CD14-positive monocyte (primary cell): ENCODE measurements around the gene ORC3. TPM values are rescaled to one million over a fixed set of nuclear protein-coding genes. Genes with fewer than 3 reads are reported as not detected.

Experiments
- DNase-seq, 3 donors: peaks; one replicate each; pipeline ENCODE4 v3.0.0-alpha.2; 2011 to 2022
- H2AFZ ChIP-seq: 2 replicates; pipeline ENCODE4 v1.6.0; 2012; ENCODE audit warnings: mild to moderate bottlenecking, low read depth, low read length, inconsistent platforms; ENCODE audit not compliant: insufficient read depth, poor library complexity, severe bottlenecking
- H3K27ac ChIP-seq, 2 donors: 1 replicate in 1 of 2; 2 replicates in 1 of 2; pipeline ENCODE4 v1.5.1; 2012 to 2013; ENCODE audit warnings: low read length in 2 of 2, control low read depth in 1 of 2, inconsistent platforms in 1 of 2, low read depth in 1 of 2, mild to moderate bottlenecking in 1 of 2
- H3K27me3 ChIP-seq, 2 donors: one replicate each; pipeline versions ENCODE4 v1.6.0 to v1.6.1; 2011 to 2013; ENCODE audit warnings: low read length in 2 of 2; ENCODE audit not compliant: control insufficient read depth in 2 of 2, insufficient read depth in 2 of 2
- H3K36me3 ChIP-seq, 2 donors: replicated peaks in 1 of 2; 1 replicate in 1 of 2; 2 replicates in 1 of 2; pipeline versions ENCODE4 v1.5.1 to v1.6.1; 2012 to 2013; ENCODE audit warnings: low read length in 2 of 2, control low read depth in 1 of 2, inconsistent platforms in 1 of 2, mild to moderate bottlenecking in 1 of 2; ENCODE audit not compliant: insufficient read depth in 2 of 2, control insufficient read depth in 1 of 2
- H3K4me1 ChIP-seq, 2 donors: 1 replicate in 1 of 2; 2 replicates in 1 of 2; pipeline versions ENCODE4 v1.5.1 to v1.6.1; 2012 to 2013; ENCODE audit warnings: low read length in 2 of 2, control low read depth in 1 of 2, inconsistent platforms in 1 of 2, mild to moderate bottlenecking in 1 of 2, moderate library complexity in 1 of 2; ENCODE audit not compliant: insufficient read depth in 2 of 2, control insufficient read depth in 1 of 2
- H3K4me2 ChIP-seq: replicated peaks from 2 replicates; pipeline ENCODE3; 2012; ENCODE audit warnings: low read length, moderate library complexity, mild to moderate bottlenecking; ENCODE audit not compliant: poor library complexity, severe bottlenecking; ENCODE audit errors: extremely low read depth
- H3K4me3 ChIP-seq, 3 experiments: fragments of 200-600 bp in 1 of 3; sonication (generic) in 1 of 3; replicated peaks in 1 of 3; 1 replicate in 2 of 3; 2 replicates in 1 of 3; pipeline ENCODE4 v1.5.1; 2011 to 2013; ENCODE audit warnings: low read length in 3 of 3, mild to moderate bottlenecking in 3 of 3, control low read depth in 2 of 3, low read depth in 2 of 3, inconsistent platforms in 1 of 3, moderate library complexity in 1 of 3
- H3K79me2 ChIP-seq: 2 replicates; pipeline ENCODE4 v1.6.0; 2012; ENCODE audit warnings: mild to moderate bottlenecking, control low read depth, inconsistent platforms, low read length, moderate library complexity; ENCODE audit not compliant: insufficient read depth
- H3K9ac ChIP-seq: 2 replicates; pipeline ENCODE4 v1.6.0; 2017; ENCODE audit warnings: low read length, mild to moderate bottlenecking; ENCODE audit not compliant: insufficient read depth, poor library complexity, severe bottlenecking
- H3K9me3 ChIP-seq, 2 donors: replicated peaks in 1 of 2; 1 replicate in 1 of 2; 2 replicates in 1 of 2; pipeline versions ENCODE4 v1.5.1 to v1.6.1; 2012 to 2013; ENCODE audit warnings: low read length in 2 of 2, control low read depth in 1 of 2; ENCODE audit not compliant: control insufficient read depth in 1 of 2, insufficient read depth in 1 of 2
- H4K20me1 ChIP-seq: 2 replicates; pipeline ENCODE4 v1.6.0; 2012; ENCODE audit warnings: mild to moderate bottlenecking, low read length, control low read depth, moderate library complexity; ENCODE audit not compliant: insufficient read depth
- H3K27ac Mint-ChIP-seq, 7 donors: one replicate each; pipeline ENCODE4 v1.8.0; 2020; ENCODE audit warnings: mild to moderate bottlenecking in 7 of 7, mixed read lengths in 7 of 7, moderate library complexity in 6 of 7, inconsistent platforms in 2 of 7
- H3K27me3 Mint-ChIP-seq, 3 donors: one replicate each; pipeline ENCODE4 v1.8.0; 2021 to 2022; ENCODE audit warnings: low read depth in 3 of 3, mild to moderate bottlenecking in 3 of 3, mixed read lengths in 3 of 3, moderate library complexity in 3 of 3, inconsistent platforms in 1 of 3
- H3K36me3 Mint-ChIP-seq, 2 donors: one replicate each; pipeline ENCODE4 v1.8.0; 2020; ENCODE audit warnings: mixed read lengths in 2 of 2, inconsistent platforms in 1 of 2, mild to moderate bottlenecking in 1 of 2
- H3K4me1 Mint-ChIP-seq: one replicate; pipeline ENCODE4 v1.8.0; 2020; ENCODE audit warnings: mild to moderate bottlenecking, mixed read lengths
- H3K4me3 Mint-ChIP-seq, 2 donors: one replicate each; pipeline ENCODE4 v1.8.0; 2020; ENCODE audit warnings: mild to moderate bottlenecking in 2 of 2, mixed read lengths in 2 of 2, moderate library complexity in 1 of 2
- H3K9me3 Mint-ChIP-seq, 7 donors: one replicate each; pipeline ENCODE4 v1.8.0; 2020 to 2022; ENCODE audit warnings: mixed read lengths in 7 of 7, mild to moderate bottlenecking in 6 of 7, moderate library complexity in 6 of 7, inconsistent platforms in 2 of 7
- CTCF ChIP-seq: fragments of 200-600 bp; IDR thresholded peaks from one replicate; pipeline ENCODE4 v1.8.0; 2022; ENCODE audit warnings: antibody characterized with exemption, mild to moderate bottlenecking
- WGBS: methylation state at CpG from one replicate; pipeline ENCODE4 v1.1.5; 2013; ENCODE audit warnings: missing lambda C conversion rate; ENCODE audit not compliant: insufficient coverage; 5-methylcytosine and 5-hydroxymethylcytosine counted together
- intact Hi-C, 2 donors: fragments of 100-400 bp; cut with micrococcal nuclease; formaldehyde crosslinking; loops; one replicate each; pipeline versions ENCODE4 v1.15.0 to v1.15.1; 2023
- polyA plus RNA-seq, 3 donors: library from polyadenylated mRNA; depleted of rRNA in 1 of 3; unstranded in 2 of 3; stranded (reverse) in 1 of 3; fragments of 300-500 nt in 2 of 3; fragments of >200 nt in 1 of 3; fragmentation: Illumina TruSeq in 2 of 3; gene quantifications; 1 replicate in 2 of 3; 2 replicates in 1 of 3; pipeline ENCODE4 v1.2.3, GENCODE V29; 2012 to 2021

ORC3 gene
- polyA plus RNA-seq, 3 donors = 9.1 to 20.7 (median 16.2) TPM

- H3K4me3 Mint-ChIP-seq = no peak overlapping the region
- H3K36me3 Mint-ChIP-seq = peaks cover 26 to 41% of the 10 kb centered on the region in 2 donors
- Histone ChIP-seq H4K20me1 (no peaks in the 10 kb centered on the region), H3K4me2 (no peak overlapping the region), H3K27me3 (no peaks in the 10 kb centered on the region), H3K79me2 (no peaks in the 10 kb centered on the region), H3K4me3 (no peak overlapping the region), H3K4me1 (no peaks in the 10 kb centered on the region), H3K9me3 (no peaks in the 10 kb centered on the region), H3K9ac (no peak overlapping the region), H3K27ac (no peak overlapping the region), H3K36me3 (peaks cover 5 to 20% of the 10 kb centered on the region in 2 donors), H2AFZ (no peak overlapping the region)
- H3K9me3 Mint-ChIP-seq = no peaks in the 10 kb centered on the region
- no peak overlapping the region for H3K27ac Mint-ChIP-seq
- TF ChIP-seq CTCF = no peak
- H3K4me1 Mint-ChIP-seq = peaks cover under 1% of the 10 kb centered on the region
- intact Hi-C loops = no loop called here
- no CpG with 5 or more reads among the region's 3 CpGs for WGBS
- H3K27me3 Mint-ChIP-seq = peaks cover 0 to 1% (median 0%) of the 10 kb centered on the region in 3 donors
- no peak for DNase-seq
Measured at GRCh38 chr6:87633851-87634250, 43.9 kb downstream of the ORC3 start.

GRCh38 chr6:87636315-87636714 is 46.4 kb downstream of the ORC3 start:
- peaks cover 27 to 39% of the 10 kb centered on the region in 2 donors for H3K36me3 Mint-ChIP-seq
- no peak for TF ChIP-seq CTCF

More at GRCh38 chr6:87636315-87636714, 46.4 kb downstream of the ORC3 start:
- Mint-ChIP-seq H3K4me1 (no peaks in the 10 kb centered on the region), H3K4me3 (no peak overlapping the region), H3K27ac (no peak overlapping the region), H3K27me3 (peaks cover 0 to 1% (median 1%) of the 10 kb centered on the region in 3 donors), H3K9me3 (no peaks in the 10 kb centered on the region)
- Histone ChIP-seq H3K27me3 (no peaks in the 10 kb centered on the region), H3K4me1 (no peaks in the 10 kb centered on the region), H3K79me2 (no peaks in the 10 kb centered on the region), H3K4me2 (no peak overlapping the region), H2AFZ (no peak overlapping the region), H4K20me1 (no peaks in the 10 kb centered on the region), H3K4me3 (no peak overlapping the region), H3K9me3 (no peaks in the 10 kb centered on the region), H3K27ac (no peak overlapping the region), H3K9ac (no peak overlapping the region), H3K36me3 (peaks cover 11 to 28% of the 10 kb centered on the region in 2 donors)
- intact Hi-C loops = no loop called here
- DNase-seq = no peak
- no CpG with 5 or more reads among the region's 1 CpG for WGBS
